Bronchial epithelial cell (primary cell): ENCODE measurements around the gene GNB5. TPM values are rescaled to one million over a fixed set of nuclear protein-coding genes. Genes with fewer than 3 reads are reported as not detected.
"Not testable (repeated sequence)": the region's sequence is repeated elsewhere in the genome, so short reads cannot be mapped to it uniquely, and the experiment has no call there.

Source experiments
- DNase-seq: peaks from one replicate; pipeline ENCODE4 v3.0.0-alpha.2; 2010; ENCODE audit warnings: low read depth
- FAIRE-seq: peaks from 2 replicates; lab custom pipeline; 2011; peaks lifted over from hg19 to GRCh38; lab: Jason Lieb, UNC
- H3K27me3 ChIP-seq: 2 replicates; pipeline ENCODE4 v1.5.1; 2011; ENCODE audit warnings: low read length; ENCODE audit not compliant: control insufficient read depth, insufficient read depth
- H3K36me3 ChIP-seq: 2 replicates; pipeline ENCODE4 v1.5.1; 2011; ENCODE audit warnings: low read length; ENCODE audit not compliant: control insufficient read depth, insufficient read depth
- H3K4me3 ChIP-seq: 2 replicates; pipeline ENCODE4 v1.5.1; 2011; ENCODE audit warnings: mild to moderate bottlenecking, low read depth, low read length, control low read depth
- CTCF ChIP-seq: IDR thresholded peaks from 2 replicates; pipeline ENCODE4 v1.5.1; 2011; ENCODE audit warnings: mild to moderate bottlenecking, moderate library complexity, low read length, control low read depth, inconsistent platforms; ENCODE audit not compliant: insufficient read depth, severe bottlenecking
- total RNA-seq: library from RNA; depleted of rRNA; stranded (reverse); fragments of >200 nt; gene quantifications from 2 replicates; pipeline ENCODE4 v1.2.1, GENCODE V29; 2014

Gene GNB5
- total RNA-seq, 1 donor from 2014 or later = 46.1 TPM

DNA sequence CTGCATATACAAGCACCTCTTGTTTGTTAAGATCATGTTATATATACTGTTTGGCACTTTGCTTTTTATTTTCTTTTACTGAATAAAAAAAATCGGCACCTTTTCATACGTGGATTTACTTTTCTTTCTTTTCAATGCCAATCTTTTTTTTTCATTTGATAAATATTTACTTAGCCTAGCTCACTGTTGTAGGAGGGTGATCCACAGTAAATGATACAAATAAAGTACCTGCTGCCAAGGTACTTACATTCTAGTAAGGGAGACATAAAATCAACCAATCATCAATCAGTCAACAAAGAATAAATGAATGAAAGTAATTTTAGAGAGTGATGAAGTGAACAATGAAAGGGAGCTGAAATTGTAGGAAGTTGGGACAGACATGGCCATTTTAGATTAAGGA is 18.3 kb downstream of the GNB5 start:
- TF ChIP-seq CTCF = no peak
- Histone ChIP-seq H3K4me3 (no peak overlapping the region), H3K36me3 (no peaks in the 10 kb centered on the region), H3K27me3 (no peaks in the 10 kb centered on the region)
- DNase-seq (no peak), FAIRE-seq (no peak)

GRCh38 chr15:52171807-52172206 is 19.4 kb downstream of the GNB5 start:
- Histone ChIP-seq H3K4me3 (no peak overlapping the region), H3K27me3 (no peaks in the 10 kb centered on the region), H3K36me3 (no peaks in the 10 kb centered on the region)
- FAIRE-seq (no peak), DNase-seq (no peak)
- no peak for TF ChIP-seq CTCF

DNA sequence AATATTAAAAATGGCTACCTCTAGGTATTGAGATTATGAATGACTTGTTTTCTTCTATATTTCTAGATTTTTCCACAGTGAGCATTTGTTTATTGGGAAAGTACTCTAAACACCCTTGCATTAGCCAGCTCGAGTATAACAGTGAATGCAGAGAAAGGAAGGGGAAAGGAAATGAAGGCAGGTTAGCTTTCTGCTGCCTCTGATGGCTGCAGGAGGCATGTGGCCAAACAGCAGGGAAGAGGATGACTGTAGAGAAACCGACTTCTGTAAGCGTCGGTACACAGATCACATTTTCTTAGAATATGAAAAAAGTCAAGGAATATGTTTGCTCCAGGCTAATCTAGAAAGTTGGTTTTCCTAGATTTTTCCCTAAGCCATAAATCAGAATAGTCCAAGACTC is 19.8 kb downstream of the GNB5 start:
- H3K4me3 ChIP-seq = no peak overlapping the region
- H3K27me3 ChIP-seq = no peaks in the 10 kb centered on the region
- DNase-seq (no peak), FAIRE-seq (no peak)
- TF ChIP-seq CTCF = no peak
- no peaks in the 10 kb centered on the region for H3K36me3 ChIP-seq

DNA sequence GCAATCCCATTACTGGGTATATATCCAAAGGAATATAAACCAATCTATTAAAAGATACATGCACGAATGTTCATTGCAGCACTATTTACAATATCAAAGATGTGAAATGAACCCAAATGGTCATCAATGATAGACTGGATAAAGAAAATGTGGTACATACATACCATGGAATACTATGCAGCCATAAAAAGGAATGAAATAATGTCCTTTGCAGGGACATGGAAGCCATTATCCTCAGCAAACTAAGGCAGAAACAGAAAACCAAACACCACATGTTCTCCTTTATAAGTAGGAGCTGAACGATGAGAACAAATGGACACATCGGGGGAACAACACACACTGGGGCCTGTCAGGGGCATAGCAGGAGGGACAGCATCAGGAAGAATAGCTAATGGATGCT is 21.0 kb downstream of the GNB5 start:
- DNase-seq, H3K36me3 ChIP-seq, H3K27me3 ChIP-seq, H3K4me3 ChIP-seq, FAIRE-seq: not testable (repeated sequence)

- FAIRE-seq, H3K36me3 ChIP-seq, DNase-seq, H3K4me3 ChIP-seq, H3K27me3 ChIP-seq: not testable (repeated sequence)
Measured at GRCh38 chr15:52165494-52166131, 25.6 kb downstream of the GNB5 start.

DNA sequence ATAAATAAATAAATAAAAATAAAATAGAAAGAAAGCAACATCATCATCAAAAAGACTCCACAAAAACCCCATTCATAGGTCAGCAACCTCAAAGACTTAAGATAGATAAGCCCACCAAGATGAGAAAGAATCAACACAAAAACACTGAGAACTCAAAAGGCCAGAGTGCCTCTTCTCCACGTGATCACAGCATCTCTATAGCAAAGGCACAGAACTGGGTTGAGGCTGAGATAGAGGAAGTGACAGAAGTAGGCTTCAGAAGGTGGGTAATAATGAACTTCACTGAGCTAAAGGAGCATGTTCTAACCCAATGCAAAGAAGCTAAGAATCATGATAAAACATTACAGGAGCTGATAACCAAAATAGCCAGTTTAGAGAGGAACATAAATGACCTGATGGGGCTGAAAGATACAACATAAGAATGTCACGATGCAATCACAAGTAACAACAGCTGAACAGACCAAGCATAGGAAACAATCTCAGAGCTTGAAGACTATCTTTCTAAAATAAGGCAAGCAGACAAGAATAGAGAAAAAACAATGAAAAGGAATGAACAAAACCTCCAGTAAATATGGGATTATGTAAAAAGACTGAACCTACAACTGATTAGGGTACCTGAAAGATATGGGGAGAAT is 26.4 kb downstream of the GNB5 start:
- no peak for TF ChIP-seq CTCF
- no peak for FAIRE-seq
- Histone ChIP-seq H3K36me3 (peaks cover 9% of the 10 kb centered on the region), H3K4me3 (no peak overlapping the region), H3K27me3 (no peaks in the 10 kb centered on the region)
- DNase-seq = no peak
